HG03342 (cell line): Measurements from ENCODE around the gene TSFM.
"Not testable (repeated sequence)": the region's sequence is repeated elsewhere in the genome, so short reads cannot be mapped to it uniquely, and the experiment has no call there.

Experiments used
- ATAC-seq: cut with Tn5 transposase; IDR thresholded peaks from one replicate; pipeline ENCODE4 v1.9.1; 2021; ENCODE audit warnings: mild to moderate bottlenecking, moderate library complexity; ENCODE audit not compliant: unreplicated experiment

The TSFM gene

DNA sequence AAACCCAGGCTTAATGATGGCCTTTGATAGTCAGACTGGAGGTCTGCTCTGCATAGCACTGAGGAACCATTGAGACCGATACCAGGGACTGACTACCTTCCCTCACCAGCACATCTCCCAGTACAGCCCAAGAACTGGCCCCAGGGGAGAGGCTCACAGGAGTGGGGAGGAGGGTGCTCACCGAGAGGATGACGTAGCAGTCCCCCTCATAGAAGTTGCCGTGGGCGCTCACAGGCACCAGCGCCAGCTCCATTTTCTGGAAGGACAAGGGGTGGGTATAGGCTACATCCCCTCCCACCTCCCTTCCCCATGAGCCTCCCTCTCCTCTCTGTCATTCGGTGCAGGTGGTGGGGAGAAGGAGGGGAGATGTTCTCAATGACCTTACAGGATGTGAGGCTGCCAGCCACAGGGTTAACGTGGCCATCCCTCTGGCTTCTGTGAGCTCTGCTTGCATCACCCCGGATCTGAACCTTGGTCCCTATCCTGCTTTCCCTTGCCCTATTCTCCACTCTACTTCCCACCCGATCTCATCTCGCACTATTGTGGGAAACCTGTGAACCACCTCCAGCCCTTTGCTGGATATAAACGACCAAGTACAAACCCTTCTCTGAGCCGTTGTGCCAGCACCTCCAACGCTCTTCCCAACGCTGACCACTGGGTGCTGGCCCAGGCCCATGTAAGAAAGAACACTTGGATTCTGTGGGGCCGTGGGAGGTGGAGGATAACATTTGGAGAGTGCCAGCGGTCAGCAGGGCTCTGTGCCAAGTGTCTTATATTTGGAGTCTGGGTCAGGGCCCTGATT, 31.6 kb downstream of the TSFM start:
- ATAC-seq = no peak

DNA sequence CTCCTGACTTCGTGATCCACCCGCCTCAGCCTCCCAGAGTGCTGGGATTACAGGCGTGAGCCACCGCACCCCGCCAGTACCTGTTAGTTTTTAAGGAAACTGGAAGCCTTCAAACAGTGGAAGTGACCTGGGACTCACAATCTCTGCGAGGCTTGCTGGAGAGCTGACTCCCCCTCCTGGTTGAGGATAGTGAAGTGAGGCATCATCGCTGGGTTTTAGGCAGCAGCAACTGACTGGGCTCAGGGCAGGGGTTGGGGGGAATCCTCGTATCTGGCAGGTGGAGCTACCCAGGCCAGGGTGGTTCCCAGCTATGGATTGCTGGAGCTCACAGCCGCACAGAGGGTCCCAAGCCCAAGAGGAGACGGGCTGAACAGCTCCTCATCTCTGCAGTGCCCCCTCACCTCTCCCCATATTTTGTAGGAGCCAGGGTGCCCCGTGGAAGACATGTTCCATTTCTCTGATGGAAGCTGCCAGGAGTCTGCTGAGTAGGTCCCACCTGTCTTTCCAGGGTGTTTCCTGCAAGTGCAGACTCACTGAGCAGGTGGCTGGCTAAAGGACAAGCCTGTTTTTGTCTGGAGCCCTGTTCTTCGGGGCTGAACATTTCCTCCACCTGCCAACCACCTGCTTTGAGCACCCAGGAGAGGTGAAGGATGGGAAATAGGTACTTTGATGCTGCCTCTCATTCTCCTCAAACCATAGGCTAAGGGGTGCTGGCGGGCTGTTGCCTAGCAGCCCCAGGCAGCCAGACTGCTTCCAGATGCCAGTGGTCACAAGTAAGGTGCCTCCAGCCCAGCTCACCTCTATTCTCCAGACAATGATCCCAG, 32.8 kb downstream of the TSFM start:
- ATAC-seq = no peak

DNA sequence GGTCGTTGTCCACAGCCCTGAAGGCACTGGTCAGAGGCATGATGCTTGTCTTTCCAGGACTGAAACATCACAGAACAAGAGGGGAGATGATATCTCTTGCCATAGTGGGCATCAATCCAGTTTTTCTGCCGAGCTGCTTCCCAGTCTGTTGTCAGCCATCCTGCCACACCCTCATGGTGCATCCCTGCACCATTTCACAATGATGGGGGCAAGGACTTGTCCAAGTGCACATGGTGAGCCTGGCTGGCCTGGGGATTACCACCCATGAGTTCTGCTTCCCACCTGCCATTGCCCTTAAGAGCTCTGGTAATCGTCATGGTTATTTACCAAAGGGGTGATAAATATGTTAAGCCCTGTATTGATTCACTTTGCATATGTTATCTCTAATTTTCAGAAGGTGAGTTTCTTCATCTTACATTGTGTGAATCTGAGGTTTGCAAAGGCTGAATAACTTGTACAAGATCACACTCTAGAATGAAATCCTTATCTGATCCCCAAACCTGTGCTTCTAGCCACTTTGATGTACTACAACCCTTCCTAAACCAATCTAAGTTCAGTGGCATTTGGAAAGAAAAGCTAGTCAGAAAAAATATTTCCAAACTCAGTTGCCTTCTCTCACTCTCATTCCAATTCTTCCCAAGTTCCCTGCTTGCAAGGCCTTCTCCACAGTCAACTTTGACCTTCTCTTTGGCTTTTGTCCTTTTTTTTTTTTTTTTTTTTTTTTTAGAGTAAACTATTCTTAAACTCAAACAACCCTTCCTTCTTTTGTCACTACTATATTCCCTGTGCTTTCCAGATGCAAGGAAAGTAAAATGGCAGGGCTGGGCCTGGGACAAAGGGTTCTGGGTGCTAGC, 33.6 kb downstream of the TSFM start:
- no peak for ATAC-seq

DNA sequence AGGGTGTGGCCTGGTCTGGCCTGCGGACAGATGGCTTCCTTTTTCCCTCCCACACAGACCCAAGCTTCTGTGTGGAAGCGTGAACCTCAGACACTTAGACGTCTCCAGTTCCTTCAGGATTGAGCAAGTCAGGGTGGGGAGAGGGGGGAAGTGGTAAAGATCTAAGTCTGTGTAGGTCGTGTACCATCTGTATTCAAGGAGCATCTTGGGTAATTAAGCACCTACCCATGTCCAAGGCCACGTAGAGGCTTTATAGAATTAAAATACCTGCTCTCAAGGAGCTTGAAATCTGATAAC, 34.2 kb downstream of the TSFM start:
- ATAC-seq = no peak

DNA sequence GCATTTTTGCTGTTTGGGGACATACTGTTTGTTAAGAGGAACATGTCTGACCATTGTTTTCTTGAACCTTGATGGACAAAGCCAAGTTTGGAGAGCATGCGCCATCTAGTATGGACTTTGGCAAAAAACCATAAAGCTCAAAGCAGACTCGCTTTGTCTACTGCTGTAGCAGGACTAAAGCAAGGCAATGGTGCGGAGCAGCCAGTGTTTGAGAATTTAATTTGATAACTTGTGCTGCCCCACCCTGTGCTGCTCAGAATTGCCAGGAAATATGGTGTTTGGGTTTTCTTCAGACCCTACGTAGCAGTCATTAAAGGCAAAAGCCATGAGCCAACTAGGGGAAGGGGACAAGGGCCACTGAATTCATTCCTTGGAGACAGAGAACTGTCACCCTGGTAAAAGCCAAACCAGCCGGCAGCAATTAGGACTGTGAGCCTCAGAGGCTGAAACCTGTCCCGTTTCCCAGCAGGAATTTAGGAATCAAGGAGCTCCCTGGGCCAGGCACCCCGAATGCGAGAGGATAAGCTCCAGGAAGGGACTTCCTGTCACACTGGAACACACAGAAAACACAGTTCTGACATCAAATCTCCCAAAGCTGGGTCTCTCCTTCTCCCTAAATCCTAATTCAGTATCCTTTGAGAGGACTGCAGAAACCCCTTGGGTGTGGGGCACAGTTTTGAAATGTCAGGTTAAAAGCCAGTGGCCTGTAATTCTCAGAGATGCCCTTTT, 34.8 kb downstream of the TSFM start:
- ATAC-seq = no peak

DNA sequence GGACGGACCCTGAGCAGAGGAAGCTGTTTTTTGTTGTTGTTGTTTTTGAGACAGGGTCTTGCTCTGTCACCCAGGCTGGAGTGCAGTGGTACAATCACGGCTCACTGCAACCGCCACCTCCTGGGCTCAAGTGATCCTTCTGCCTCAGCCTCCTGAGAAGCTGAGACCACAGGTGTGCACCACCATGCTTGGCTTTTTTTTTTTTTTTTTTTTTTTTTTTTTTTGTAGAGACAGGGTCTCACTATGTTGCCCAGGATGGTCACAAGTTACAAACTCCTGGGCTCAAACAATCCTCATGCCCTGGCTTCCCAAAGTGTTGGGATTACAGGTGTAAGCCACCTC, 35.4 kb downstream of the TSFM start:
- not testable (repeated sequence) for ATAC-seq

DNA sequence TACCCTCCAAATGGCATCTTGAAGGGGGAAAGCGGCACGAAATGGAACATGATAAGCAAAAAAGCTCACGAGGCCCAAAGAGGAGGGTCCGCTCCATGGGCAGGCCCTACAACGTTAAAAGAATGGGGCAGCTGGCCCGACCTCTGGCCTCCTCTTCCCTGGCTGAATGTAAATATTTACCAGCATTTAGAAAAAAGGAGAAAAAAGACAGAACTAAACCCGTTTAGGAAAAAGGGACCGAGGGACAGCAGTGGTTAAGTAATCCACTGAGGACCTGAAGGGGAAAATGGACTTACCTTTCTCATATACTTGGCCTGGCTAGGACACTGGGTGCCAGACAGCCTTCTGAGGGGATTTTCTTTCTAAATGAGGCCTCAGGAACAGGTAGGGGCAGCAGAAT, 37.5 kb downstream of the TSFM start:
- not testable (repeated sequence) for ATAC-seq

DNA sequence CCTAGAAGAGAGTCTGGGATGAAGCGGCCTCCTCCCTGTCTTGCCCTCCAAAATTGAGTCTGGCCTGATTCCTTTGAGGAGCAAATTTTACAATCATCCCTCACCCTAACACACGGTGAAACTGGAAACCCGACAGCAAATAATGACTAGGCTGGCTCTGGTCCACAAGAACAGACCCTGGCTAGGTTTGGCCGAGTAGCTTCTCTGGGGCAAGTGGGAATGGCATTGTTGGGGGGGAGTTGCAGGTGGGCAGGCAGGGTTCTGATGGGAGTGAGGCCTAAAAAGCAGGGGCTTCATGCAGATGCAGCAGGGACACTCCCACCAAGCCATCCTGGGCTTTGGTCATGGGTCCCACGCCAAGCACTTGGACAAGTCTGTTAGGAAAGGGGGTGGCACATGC, 38.4 kb downstream of the TSFM start:
- ATAC-seq = not testable (repeated sequence)

DNA sequence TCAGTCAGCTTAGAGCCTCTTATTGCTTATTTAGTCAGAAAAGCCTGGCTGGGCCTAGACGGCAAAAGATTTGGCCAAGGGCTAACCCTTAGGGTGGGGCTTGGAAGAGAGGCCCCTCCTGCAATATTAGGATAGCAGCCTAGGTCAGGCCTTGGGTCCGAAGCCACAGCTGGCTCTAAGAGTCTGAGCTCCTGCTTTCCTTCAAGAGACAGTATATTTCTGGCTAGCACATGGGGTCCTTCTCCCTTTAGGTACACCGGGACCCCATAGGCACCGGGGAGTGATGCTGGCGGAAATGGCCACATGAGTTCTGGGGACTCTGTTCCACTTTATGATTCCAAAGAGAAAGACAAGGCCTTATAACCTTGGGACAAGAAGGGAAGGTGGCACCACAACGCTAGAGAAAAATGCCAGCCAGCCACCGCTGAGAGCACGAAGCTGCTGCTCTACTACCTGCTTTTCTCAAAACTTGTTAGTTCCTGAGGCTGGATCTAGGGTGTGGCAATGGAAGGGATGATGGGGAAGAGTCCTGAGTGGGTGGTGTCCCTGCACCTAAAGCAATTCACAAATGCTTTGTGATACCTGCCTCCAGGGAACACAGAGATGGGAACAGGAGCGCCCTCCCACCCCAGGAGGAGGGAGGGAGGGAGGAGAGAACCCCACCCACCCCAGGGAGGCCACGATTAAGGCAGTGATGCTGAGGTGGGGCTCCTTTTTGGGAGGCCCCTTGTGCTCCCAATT, 39.1 kb downstream of the TSFM start:
- ATAC-seq = no peak

DNA sequence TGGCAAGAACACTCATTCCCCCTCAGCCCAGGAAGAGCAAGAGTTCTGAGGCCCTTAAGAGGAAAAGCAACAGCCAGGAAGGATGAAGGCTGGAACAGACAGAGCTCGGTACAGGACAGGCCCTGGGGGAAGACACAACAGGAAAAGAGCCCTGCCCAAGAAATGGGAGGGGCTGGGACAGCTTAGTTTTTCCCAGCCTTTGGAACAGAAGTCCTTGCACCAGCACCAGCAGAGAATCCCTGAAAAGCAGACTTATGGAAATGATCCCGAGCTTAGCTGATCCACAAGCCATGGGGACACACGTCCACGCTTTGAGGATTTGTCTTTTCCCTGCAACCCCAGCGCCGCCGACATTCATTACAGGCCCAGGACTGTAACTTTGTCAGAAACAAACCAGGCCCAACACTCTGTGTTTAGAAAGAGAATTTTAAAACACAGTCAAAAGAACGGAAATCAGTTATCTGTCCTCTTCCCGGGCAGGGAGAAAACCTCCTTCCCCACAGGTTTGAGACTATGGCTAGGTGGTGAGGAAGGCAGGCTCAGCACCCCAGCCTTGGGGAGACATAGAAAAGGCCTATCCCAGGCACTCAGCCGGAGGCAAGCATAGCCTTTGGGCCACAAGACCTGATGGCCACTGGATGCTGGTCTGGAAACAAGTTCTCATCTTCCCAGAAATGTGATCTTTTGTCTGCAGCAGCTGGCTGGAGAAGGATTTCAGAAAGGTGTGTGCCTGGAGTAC, 40.0 kb downstream of the TSFM start:
- no peak for ATAC-seq

DNA sequence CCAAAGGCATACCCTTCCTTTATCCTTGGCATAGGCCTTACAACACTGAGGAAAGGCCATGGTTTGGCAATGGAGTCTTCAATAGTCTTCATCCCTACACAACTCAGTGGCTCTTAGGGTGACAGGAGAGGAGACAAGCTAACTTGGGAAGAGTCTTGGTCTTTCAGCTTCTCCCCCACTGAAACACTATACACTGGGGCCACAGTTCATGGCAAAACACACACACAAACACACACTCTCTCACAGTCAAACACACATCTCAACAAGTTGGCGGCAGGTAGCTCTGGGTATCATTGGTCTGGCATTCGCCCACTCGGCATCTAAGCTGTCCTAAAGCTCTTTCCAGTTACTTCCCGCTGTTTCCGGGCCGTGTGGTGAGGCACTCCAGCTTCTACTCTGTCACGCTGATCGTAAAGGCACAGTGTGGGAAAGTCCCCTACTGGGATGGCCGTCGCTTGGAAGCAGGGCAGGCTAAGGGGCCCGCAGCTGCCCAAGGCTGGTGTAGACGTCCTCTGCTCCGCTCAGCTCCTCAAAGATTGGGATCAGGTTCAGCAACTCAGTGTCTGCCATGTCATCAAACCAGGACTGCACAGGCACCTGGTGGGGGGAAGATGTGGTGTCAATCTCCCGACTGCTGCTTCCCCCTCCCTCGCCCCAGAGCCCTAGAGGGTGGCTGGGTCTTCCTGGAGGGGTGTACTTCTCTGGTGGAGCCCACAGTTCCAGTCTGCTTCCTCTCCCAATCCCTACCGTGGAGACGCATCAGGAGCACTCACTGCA, 40.7 kb downstream of the TSFM start:
- ATAC-seq = no peak

DNA sequence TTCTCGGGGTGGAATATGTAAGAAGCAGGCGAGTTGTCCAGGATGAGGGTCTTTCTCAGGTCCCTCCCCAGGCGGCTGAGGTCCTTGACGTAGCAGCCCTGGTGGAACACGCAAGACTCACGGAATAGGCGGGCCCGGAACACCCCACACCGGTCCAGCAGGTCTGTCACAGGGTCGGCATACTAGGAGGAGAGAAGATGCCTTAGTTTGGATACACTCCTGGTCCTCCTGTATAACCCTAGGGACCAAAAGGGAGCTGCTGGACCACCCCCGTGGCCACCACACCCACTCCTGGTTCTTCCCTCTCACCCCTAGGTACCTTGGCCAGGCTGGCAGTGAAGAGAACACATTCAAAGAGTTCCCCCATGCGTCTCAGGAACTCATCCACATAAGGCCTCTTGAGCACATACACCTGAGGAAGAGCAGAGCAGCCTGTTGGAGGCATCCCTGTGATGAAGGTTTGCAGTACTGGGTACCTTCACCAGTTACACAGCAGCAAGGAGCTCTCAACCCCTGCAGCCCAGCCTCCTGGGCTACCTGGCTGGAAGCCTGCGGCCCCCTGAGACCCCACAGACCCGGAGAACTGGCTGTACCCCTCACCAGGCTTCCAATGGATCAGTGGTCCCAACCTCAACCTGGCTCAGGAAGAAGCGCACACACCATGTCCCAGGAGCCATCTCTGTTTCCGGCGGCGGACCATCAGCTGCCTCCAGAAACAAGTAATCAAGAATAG, 41.5 kb downstream of the TSFM start:
- no peak for ATAC-seq

DNA sequence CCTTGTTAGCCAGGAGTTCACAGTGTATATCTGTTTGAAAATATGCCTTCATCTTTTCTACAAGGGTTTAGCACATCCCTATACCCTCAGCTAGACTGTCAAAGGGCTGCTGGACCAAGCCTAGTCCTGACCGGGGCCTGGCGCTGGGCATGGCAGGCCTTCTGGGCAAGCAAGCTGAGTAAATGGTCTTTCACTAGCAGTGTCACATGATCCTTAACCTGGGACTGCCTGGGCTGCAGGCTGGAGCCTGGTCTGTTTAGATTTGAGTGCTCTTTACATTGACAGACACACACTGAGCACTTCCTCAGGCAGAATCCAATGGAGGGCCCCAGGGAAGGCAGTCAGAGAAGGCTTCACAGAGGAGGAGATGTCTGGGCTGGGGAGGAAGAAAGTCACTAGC, 42.9 kb downstream of the TSFM start:
- ATAC-seq = no peak

DNA sequence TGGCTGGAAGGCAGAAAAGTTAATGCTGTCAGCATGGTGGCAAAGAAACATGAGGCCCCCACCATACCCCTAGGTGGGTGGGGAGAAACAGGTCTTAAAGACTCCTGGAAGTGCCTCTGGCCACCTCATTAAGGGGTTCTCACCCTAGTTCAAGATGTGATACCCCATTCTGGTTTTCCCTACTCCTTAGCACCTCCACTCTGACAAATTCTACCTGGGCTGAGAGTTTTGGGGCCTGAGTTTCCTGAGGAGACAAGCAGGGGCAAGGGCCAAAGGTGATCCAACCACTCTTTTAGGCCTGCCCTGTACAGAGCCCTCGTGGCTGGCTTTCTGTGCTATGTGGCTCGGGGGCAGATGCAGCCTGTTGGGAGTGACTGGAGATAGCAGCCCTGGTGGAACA, 43.8 kb downstream of the TSFM start:
- no peak for ATAC-seq

DNA sequence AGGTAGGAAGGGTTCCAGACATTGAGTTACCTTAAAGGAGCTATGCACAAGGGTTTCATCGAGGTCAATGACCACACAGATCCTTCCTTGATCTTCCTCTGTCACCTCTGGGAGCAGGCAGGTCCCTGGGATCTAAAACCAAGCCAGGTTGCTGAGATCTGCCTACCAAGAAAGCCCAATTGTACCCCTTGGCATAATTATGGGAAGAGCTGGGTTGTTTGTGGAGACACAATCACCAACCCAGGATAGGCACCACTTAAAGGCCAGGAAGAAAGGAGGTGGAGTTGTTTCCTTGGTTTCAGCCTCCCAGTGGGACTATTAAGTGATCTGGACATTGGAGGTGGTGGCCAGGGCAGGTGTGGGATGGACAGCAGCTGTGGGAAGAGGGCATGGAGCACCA, 44.4 kb downstream of the TSFM start:
- no peak for ATAC-seq

DNA sequence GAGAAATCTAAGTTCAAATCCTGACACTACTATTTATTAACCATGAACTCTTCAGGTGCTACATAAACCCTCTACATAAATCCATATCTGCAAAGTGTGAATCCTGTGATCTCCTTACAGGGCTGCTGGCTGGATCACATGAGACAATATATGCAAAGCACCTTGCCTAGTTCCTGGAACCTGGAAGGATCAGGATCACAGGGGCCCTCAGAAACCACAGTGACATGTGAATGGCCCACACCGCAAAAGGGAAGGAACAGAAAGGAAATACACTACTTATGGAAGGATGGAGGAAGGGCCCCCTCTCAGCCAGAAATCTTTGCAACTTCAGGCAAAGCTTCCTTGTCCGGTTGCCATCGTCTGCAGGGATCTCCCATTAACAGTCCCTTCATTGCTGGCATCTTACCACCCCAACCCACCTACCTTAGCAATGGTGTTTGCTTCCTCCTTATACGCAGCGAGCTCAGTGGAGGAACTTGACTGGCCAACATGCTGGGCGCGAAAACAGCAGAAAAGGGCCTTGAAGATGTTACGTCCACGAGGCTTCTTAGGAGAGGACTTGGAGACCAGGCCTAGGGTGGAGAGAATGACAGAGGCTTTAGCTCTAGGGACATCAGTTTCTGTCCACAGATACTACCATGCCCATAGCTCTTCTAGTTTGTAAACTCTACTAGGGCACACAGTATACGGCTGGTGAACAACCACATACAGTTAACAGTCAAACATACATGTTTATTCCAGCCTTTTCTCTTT, 46.6 kb downstream of the TSFM start:
- ATAC-seq = no peak

DNA sequence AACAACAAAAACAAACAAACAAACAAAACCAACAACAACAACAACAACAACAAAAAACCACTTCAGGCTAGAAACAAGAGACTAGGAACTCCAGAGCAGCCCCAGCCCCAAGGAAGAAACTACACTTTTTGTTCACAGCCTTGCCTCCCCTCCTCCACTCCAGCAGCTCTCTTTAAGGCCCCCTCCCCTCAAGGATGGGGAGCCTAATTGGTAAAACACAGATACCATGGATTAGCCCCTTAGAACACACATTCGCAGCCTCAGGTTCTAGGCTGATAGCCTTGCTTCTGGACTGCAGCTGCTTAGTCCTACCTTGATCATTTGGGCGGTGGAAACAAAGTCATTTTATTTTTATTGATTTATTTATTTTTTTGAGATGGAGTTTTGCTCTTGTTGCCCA, 47.8 kb downstream of the TSFM start:
- ATAC-seq = no peak

DNA sequence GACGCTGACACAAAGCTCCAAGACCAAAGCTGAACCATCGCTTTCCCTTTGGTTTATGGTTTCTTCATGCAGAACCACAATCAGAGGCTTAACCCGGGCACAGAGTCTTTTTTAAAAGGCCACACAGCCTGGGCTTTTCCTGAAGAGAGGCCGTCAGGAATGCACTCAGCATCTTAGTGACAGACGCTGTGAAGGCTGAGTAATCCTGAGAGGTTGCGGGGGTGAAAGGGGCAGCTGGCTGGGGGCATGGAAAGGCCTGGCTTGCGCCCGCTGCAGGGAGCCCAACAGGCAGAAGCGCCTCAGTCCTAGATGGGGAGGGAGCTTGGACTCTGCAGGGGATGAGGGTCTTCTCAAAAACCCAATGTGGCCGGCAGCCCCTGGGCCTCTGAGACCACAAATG, 50.4 kb downstream of the TSFM start:
- no peak for ATAC-seq
